ENCODE data around the gene P2RX7.

Gene P2RX7

DNA sequence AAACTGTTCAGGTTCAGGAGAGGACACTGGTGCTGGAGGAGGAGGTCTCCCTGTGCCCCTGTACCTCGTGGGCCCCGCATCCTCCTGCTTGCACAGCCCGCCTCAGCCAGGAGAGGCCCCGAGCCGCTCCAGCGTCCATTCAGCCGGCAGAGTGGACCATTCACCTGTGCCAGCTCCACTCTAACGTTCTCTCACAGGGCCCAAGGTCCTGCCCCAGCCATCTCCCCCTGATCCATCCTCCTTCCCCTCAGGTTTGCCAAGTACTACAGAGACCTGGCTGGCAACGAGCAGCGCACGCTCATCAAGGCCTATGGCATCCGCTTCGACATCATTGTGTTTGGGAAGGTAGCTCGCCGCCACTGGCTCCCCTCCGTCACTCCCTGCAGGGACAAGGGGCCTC, 99.5 kb downstream of the P2RX7 start:
- Histone ChIP-seq H3K27me3 (ENCODE audit: insufficient read depth, low read length, poor library complexity) (no peaks in the 10 kb centered on the region), H3K4me1 (ENCODE audit: insufficient read depth, low read length) (no peaks in the 10 kb centered on the region), H3K9ac (ENCODE audit: low read depth, low read length) (no peak overlapping the region), H3K4me2 (ENCODE audit: insufficient read depth, low read length) (no peak overlapping the region), H3K79me2 (ENCODE audit: insufficient read depth, low read length) (no peaks in the 10 kb centered on the region), H4K20me1 (ENCODE audit: insufficient read depth, low read length) (no peaks in the 10 kb centered on the region), H3K36me3 (ENCODE audit: insufficient read depth, low read length) (peaks cover 36% of the 10 kb centered on the region), H3K27ac (ENCODE audit: low read length) (no peak overlapping the region), H3K4me3 (ENCODE audit: low read depth in 1 of 2, low read length in 2 of 2) (no peak overlapping the region), H3K9me3 (ENCODE audit: insufficient read depth, low read length, severe bottlenecking) (no peaks in the 10 kb centered on the region), H2AFZ (ENCODE audit: low read depth, low read length) (no peak overlapping the region)
- ATAC-seq (ENCODE audit: insufficient read depth, low read depth): no peak
- TF ChIP-seq, protein P1, sequence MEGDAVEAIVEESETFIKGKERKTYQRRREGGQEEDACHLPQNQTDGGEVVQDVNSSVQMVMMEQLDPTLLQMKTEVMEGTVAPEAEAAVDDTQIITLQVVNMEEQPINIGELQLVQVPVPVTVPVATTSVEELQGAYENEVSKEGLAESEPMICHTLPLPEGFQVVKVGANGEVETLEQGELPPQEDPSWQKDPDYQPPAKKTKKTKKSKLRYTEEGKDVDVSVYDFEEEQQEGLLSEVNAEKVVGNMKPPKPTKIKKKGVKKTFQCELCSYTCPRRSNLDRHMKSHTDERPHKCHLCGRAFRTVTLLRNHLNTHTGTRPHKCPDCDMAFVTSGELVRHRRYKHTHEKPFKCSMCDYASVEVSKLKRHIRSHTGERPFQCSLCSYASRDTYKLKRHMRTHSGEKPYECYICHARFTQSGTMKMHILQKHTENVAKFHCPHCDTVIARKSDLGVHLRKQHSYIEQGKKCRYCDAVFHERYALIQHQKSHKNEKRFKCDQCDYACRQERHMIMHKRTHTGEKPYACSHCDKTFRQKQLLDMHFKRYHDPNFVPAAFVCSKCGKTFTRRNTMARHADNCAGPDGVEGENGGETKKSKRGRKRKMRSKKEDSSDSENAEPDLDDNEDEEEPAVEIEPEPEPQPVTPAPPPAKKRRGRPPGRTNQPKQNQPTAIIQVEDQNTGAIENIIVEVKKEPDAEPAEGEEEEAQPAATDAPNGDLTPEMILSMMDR (IDR thresholded peaks at IDR 0.05; ENCODE audit: borderline replicate concordance, extremely low read depth, low read length, poor library complexity, severe bottlenecking): no peak
- TF ChIP-seq EZH2 (IDR thresholded peaks at IDR 0.05; ENCODE audit: borderline replicate concordance, low read depth, low read length, severe bottlenecking): no peak
- no peak for DNase-seq

DNA sequence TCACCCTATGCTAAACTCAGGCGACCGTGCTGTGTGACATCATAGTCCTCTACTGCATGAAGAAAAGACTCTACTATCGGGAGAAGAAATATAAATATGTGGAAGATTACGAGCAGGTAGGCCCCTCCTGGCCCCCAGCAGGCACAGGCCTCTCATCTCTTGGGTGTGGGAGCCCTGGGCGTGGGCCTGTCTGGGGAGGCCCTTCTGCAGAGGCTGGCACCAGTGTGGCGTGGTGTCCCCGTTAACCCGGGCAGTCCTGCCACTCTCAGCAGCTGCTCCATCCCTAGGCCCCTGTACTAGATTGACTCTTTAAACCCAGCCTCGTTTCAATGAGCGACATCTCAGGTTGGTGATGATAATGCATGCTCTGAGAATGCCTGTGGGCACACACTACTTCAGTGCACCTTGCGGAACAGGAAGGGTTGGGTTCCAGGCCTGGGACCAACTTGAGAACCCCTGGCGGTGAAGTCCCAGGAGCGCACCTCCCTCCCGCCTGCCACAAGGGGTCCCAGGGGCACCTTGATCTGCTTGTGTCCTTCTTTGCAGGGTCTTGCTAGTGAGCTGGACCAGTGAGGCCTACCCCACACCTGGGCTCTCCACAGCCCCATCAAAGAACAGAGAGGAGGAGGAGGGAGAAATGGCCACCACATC, 100.4 kb downstream of the P2RX7 start:
- DNase-seq (no peak), ATAC-seq (ENCODE audit: insufficient read depth, low read depth) (no peak)
- no peaks in the 10 kb centered on the region for H3K9me3 ChIP-seq (ENCODE audit: insufficient read depth, low read length, severe bottlenecking)
- no peak overlapping the region for H3K9ac ChIP-seq (ENCODE audit: low read depth, low read length)
- H3K27me3 ChIP-seq (ENCODE audit: insufficient read depth, low read length, poor library complexity): no peaks in the 10 kb centered on the region
- no peak overlapping the region for H3K4me2 ChIP-seq (ENCODE audit: insufficient read depth, low read length)
- H3K27ac ChIP-seq (ENCODE audit: low read length): no peak overlapping the region
- no peaks in the 10 kb centered on the region for H4K20me1 ChIP-seq (ENCODE audit: insufficient read depth, low read length)
- H3K79me2 ChIP-seq (ENCODE audit: insufficient read depth, low read length): no peaks in the 10 kb centered on the region
- no peaks in the 10 kb centered on the region for H3K4me1 ChIP-seq (ENCODE audit: insufficient read depth, low read length)
- no peak overlapping the region for H3K4me3 ChIP-seq (ENCODE audit: low read depth in 1 of 2, low read length in 2 of 2)
- H3K36me3 ChIP-seq (ENCODE audit: insufficient read depth, low read length): peaks cover 45% of the 10 kb centered on the region
- no peak overlapping the region for H2AFZ ChIP-seq (ENCODE audit: low read depth, low read length)
- TF ChIP-seq, protein P1 (IDR thresholded peaks at IDR 0.05; ENCODE audit: borderline replicate concordance, extremely low read depth, low read length, poor library complexity, severe bottlenecking): no peak
- TF ChIP-seq EZH2 (IDR thresholded peaks at IDR 0.05; ENCODE audit: borderline replicate concordance, low read depth, low read length, severe bottlenecking): no peak

GRCh38 chr12:121233628-121234020, 100.9 kb downstream of the P2RX7 start:
- H3K9me3 ChIP-seq (ENCODE audit: insufficient read depth, low read length, severe bottlenecking): no peaks in the 10 kb centered on the region
- H3K27me3 ChIP-seq (ENCODE audit: insufficient read depth, low read length, poor library complexity): no peaks in the 10 kb centered on the region
- no peaks in the 10 kb centered on the region for H3K4me1 ChIP-seq (ENCODE audit: insufficient read depth, low read length)
- no peak overlapping the region for H3K27ac ChIP-seq (ENCODE audit: low read length)
- peaks cover 47% of the 10 kb centered on the region for H3K36me3 ChIP-seq (ENCODE audit: insufficient read depth, low read length)
- no peak for DNase-seq
- H3K4me2 ChIP-seq (ENCODE audit: insufficient read depth, low read length): no peak overlapping the region
- no peaks in the 10 kb centered on the region for H3K79me2 ChIP-seq (ENCODE audit: insufficient read depth, low read length)
- no peak overlapping the region for H3K4me3 ChIP-seq (ENCODE audit: low read depth in 1 of 2, low read length in 2 of 2)
- TF ChIP-seq EZH2 (IDR thresholded peaks at IDR 0.05; ENCODE audit: borderline replicate concordance, low read depth, low read length, severe bottlenecking): no peak
- TF ChIP-seq, protein P1 (IDR thresholded peaks at IDR 0.05; ENCODE audit: borderline replicate concordance, extremely low read depth, low read length, poor library complexity, severe bottlenecking): no peak
- ATAC-seq (ENCODE audit: insufficient read depth, low read depth): no peak
- no peak overlapping the region for H2AFZ ChIP-seq (ENCODE audit: low read depth, low read length)
- no peak overlapping the region for H3K9ac ChIP-seq (ENCODE audit: low read depth, low read length)
- H4K20me1 ChIP-seq (ENCODE audit: insufficient read depth, low read length): no peaks in the 10 kb centered on the region

Data from DND-41 (cell line).